RCC 7860 (cell line): ENCODE data around the gene NTRK2.

Experiments
- DNase-seq: peaks from one replicate; pipeline ENCODE4 v3.0.0-alpha.2; 2015; ENCODE audit warnings: low spot score
- FAIRE-seq: peaks from 2 replicates; lab custom pipeline; 2012; peaks lifted over from hg19 to GRCh38; lab: Jason Lieb, UNC

The NTRK2 gene

GRCh38 chr9:84723426-84723825 lies 53.9 kb downstream of the NTRK2 start:
- FAIRE-seq (no peak), DNase-seq (no peak)

DNA sequence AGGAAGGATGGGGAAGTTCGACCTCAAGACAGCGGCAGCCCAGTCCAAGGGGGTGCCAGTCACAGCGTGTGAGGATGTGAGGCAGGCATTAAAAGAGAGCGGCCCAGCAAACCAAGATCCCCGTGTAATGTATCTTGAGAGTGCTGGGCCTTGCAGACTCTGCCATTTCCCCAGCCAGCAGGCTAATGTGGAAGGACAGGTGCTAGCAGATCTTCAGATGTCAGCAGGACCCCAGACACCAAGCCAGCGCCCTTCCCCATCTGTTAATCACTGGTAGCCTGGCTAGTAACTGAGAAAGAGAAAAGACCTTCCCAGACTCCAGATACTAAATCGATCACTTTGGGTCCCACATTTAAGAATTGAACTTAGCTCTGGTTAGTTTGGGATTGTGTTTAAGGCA lies 62.2 kb downstream of the NTRK2 start:
- FAIRE-seq = no peak
- no peak for DNase-seq

GRCh38 chr9:84736081-84736480 lies 66.6 kb downstream of the NTRK2 start:
- no peak for FAIRE-seq
- no peak for DNase-seq

GRCh38 chr9:84736536-84736935 lies 67.0 kb downstream of the NTRK2 start:
- no peak for DNase-seq
- no peak for FAIRE-seq

GRCh38 chr9:84738353-84738752 lies 68.8 kb downstream of the NTRK2 start:
- no peak for DNase-seq
- FAIRE-seq = no peak

DNA sequence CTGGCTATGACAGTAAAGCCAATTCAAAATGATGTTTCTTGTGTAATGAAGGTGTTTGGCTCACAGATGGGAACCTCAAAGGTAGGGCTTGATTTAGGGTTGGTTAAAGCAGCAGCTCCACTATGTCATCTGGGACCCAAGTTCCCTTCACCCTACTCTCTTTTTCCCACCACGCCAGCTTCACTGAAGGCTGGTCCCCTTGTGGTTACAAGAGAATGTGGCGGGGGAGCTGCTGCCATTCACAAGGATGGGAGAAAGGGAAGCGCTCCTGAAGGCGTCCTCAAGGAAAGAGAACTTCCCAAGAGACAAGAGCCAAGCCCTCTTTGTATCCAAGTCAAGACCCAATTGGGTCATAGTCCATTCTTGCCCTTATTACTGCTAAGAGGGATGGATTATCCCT lies 72.7 kb downstream of the NTRK2 start:
- FAIRE-seq (no peak), DNase-seq (no peak)

GRCh38 chr9:84744195-84744594 lies 74.7 kb downstream of the NTRK2 start:
- DNase-seq = no peak
- FAIRE-seq = no peak

DNA sequence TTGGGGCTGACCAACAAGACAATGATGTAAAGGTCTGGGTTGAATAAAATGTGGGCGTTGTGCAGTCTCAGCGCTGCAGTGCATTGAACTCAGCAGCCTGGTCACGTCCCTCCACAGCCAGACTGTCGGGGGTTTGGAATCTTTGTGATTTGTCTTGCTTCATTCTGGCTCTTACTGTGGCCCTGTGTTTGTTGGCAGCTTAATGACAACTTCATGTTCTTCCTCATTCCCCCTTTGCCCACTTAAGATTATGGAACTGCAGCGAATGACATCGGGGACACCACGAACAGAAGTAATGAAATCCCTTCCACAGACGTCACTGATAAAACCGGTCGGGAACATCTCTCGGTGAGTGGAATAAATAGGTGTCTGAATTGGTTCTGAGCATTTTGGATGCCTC lies 75.2 kb downstream of the NTRK2 start:
- DNase-seq (no peak), FAIRE-seq (no peak)

DNA sequence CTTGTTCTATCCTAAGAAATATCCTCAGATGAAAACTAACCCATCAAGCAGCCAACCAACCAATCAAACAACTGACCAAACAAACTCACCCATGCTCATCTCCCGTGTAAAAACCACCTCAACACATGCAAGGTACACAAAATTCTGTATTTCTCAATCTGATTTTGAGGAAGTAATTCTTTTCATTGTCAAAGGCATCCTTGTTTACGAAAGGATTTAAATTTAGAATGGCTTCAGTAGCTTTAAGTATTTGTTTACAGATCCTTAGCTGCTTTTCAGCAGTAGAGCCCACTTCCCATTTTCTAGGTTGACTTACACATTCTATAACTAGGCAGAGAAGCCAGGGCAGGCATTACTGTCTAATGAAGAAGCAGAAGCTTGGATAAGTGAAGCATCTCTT lies 78.6 kb downstream of the NTRK2 start:
- DNase-seq = no peak
- FAIRE-seq = no peak

DNA sequence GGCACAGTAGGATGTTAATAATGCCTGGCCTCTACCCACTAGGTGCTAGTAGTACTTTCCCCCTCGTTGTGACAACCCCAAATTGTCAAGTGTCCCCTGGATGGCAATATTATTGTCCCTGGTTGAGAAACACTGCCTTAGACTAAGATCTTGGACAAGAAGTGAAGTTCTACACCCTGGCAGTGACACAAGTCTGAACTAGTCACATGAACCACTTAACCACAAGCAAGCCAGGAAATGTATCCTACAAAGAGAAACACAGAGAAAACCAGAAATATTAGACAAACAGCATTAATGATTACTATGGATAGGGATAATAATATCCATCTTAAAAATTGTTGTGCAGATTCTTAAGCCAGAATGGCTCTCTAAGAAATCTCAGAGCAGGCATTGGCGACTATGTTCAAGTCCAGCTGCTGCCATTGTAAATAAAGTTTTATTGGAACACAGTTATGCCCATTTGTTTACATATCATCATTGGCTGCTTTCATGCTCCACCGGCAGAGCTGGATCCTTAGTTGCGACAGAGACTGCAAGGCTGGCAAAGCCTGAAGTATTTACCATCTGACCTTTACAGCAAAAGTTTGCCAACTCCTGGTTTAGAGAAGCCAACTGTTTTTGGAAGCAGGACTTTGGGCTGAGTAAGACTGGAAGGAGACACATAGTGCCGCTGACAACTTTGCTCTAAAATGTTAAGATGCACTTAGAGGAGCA lies 80.8 kb downstream of the NTRK2 start:
- DNase-seq (no peak), FAIRE-seq (no peak)

DNA sequence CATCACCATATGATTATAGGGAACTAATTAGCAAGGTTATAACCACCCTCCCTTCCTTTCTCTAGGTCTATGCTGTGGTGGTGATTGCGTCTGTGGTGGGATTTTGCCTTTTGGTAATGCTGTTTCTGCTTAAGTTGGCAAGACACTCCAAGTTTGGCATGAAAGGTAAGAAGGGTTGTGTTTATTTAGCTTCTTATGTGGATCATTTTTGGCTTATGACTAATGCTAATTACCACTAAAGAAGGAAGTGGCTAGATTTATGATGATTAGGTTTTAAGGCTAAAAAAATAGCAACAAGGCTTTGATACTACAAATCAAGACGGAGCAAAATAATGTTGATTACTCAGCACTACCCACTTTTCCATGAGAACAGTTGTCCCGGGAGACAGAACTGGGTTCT lies 82.4 kb downstream of the NTRK2 start:
- DNase-seq (no peak), FAIRE-seq (no peak)

GRCh38 chr9:84754461-84754860 lies 84.9 kb downstream of the NTRK2 start:
- FAIRE-seq = no peak
- no peak for DNase-seq

GRCh38 chr9:84754881-84755280 lies 85.4 kb downstream of the NTRK2 start:
- no peak for FAIRE-seq
- no peak for DNase-seq

GRCh38 chr9:84755380-84755779 lies 85.9 kb downstream of the NTRK2 start:
- DNase-seq = no peak
- no peak for FAIRE-seq

GRCh38 chr9:84756171-84756570 lies 86.6 kb downstream of the NTRK2 start:
- FAIRE-seq = no peak
- DNase-seq = no peak

GRCh38 chr9:84756731-84757130 lies 87.2 kb downstream of the NTRK2 start:
- no peak for DNase-seq

GRCh38 chr9:84758817-84759216 lies 89.3 kb downstream of the NTRK2 start:
- no peak for FAIRE-seq
- no peak for DNase-seq

More at GRCh38 chr9:84756731-84757130, 87.2 kb downstream of the NTRK2 start:
- no peak for FAIRE-seq

GRCh38 chr9:84759300-84759750 lies 89.8 kb downstream of the NTRK2 start:
- no peak for FAIRE-seq

DNA sequence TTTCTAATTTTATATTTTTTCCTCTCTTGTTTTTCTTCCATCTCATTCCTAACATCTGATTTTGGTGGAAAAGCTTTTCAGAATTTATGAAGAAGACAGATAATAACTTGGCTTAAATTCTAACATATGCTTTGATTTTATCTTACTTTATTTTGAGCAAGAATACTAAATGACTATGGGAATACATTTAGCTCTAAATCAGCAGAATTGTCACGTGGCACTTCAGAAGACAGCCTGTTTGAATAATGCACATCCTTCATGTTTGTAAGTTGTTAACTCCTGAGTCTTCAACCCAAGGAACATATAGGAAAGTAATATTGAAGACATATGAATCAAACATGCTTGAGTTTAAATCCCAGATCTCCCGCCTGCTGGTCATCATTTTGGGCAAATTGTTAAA lies 90.3 kb downstream of the NTRK2 start:
- no peak for FAIRE-seq
- DNase-seq = no peak

More at GRCh38 chr9:84759300-84759750, 89.8 kb downstream of the NTRK2 start:
- DNase-seq = no peak

DNA sequence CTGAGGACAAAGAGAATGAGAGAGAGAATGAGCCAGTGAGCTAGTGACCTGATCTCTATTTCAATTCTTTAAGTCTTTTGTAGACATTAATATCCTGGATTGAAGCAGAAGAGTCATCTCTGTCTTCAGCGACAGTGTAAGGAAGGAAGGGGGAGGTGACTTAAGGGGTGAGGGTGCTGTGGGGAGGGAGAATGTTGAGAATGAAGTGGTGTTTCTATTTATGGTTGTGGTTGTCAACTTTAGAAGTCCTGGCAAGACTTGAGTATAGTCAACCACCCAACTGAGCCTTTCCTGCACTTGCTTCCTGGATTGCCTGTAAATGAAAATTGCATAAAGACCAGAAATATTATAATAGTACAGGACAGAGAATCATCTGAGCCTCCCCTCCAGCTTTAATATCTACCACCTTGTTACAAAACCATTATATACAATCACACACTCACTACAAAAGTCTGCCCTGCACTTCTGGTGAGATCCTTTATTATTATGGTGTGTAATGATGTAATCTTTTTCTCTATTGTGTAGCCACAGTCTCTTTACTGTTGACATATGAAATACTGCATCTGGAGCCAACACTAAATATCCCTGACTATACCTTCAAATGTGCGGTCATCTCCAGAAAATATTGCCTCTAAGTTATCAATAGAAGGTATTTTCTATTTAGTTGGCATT lies 91.7 kb downstream of the NTRK2 start:
- FAIRE-seq (no peak), DNase-seq (no peak)

DNA sequence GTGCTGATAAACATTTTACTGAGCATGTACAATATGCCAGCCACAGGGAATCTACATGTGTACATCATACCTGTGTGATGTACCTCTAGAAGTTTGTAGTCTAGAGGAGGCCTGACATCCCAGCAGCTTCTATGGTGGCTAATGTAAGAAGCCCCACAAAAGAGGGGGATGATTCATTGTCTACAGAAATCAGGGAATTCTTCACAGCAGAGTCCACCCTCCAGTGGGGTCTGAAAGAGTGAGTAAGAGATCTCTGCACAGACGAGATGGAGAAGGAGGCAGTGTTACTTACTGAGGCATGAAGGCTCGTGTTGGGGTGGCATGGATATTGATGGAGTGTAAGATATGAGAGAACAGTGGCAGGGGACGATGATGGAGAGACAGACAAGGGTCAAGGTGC lies 103.0 kb downstream of the NTRK2 start:
- DNase-seq (no peak), FAIRE-seq (no peak)

- DNase-seq (no peak), FAIRE-seq (no peak)
These were observed 103.5 kb downstream of the NTRK2 start for GRCh38 chr9:84773022-84773421.
